K562 (cell line): Measurements from ENCODE around the gene RNF144A. TPM values are rescaled to one million over a fixed set of nuclear protein-coding genes. Genes with fewer than 3 reads are reported as not detected.

ENCODE experiments used
- ARNT ChIP-seq, 2 experiments: fragments of 450-650 bp; IDR thresholded peaks; 2 replicates each; pipeline ENCODE4 v1.6.1; 2016; ENCODE audit warnings: mild to moderate bottlenecking in 1 of 2
- CBX8 ChIP-seq: fragments of 200-600 bp; sonication (generic); IDR thresholded peaks from 2 replicates; pipeline ENCODE4 v1.6.1; 2012; ENCODE audit warnings: borderline replicate concordance, mixed run types, low read depth, mild to moderate bottlenecking, moderate library complexity, mixed read lengths, low read length, control low read depth, inconsistent platforms; ENCODE audit not compliant: poor library complexity, severe bottlenecking; ENCODE audit errors: extremely low read depth
- MEIS2 ChIP-seq: fragments of 450-650 bp; IDR thresholded peaks from 2 replicates; pipeline ENCODE4 v1.6.1; 2014; ENCODE audit warnings: mild to moderate bottlenecking; ENCODE audit not compliant: partially characterized antibody
- NR2C2 ChIP-seq, 2 experiments: fragments of 200-800 bp in 1 of 2; sonication (Bioruptor generic) in 1 of 2; sonication (generic) in 1 of 2; formaldehyde crosslinking in 1 of 2; IDR thresholded peaks; 2 replicates each; pipeline versions ENCODE4 v1.6.1 to v1.8.0; 2016 to 2022; ENCODE audit warnings: mild to moderate bottlenecking in 1 of 2, missing compliant biosample characterization in 1 of 2, missing genetic modification characterization in 1 of 2, missing genetic modification reagents in 1 of 2
- POLR2AphosphoS2 ChIP-seq: IDR thresholded peaks from 2 replicates; pipeline ENCODE4 v1.6.1; 2012; ENCODE audit warnings: low read length, improper control_type of control experiment
- PREB ChIP-seq: sonication (generic); formaldehyde crosslinking; IDR thresholded peaks from 2 replicates; pipeline ENCODE4 v1.8.1; 2023; ENCODE audit warnings: mild to moderate bottlenecking, missing genetic modification reagents
- PURB ChIP-seq: sonication (generic); formaldehyde crosslinking; IDR thresholded peaks from 2 replicates; pipeline ENCODE4 v1.9.0; 2021; ENCODE audit warnings: low read depth, mild to moderate bottlenecking, missing genetic modification reagents
- ZBTB40 ChIP-seq, 2 experiments: fragments of 450-650 bp in 1 of 2; sonication (generic) in 1 of 2; formaldehyde crosslinking in 1 of 2; IDR thresholded peaks; 2 replicates each; pipeline versions ENCODE4 v1.7.1 to v1.9.0; 2016 to 2022; ENCODE audit warnings: inconsistent platforms in 1 of 2, mild to moderate bottlenecking in 1 of 2, missing genetic modification reagents in 1 of 2
- ZNF436 ChIP-seq: fragments of 250-450, 450-650 bp; sonication (Bioruptor Pico); formaldehyde crosslinking; IDR thresholded peaks from 2 replicates; pipeline ENCODE4 v1.7.0; 2020; ENCODE audit warnings: mild to moderate bottlenecking
- ZNF586 ChIP-seq: fragments of 450-650 bp; formaldehyde crosslinking; conservative IDR thresholded peaks from 2 replicates; pipeline ENCODE4 v1.4.0; 2020; ENCODE audit warnings: mild to moderate bottlenecking, moderate library complexity
- polyA plus RNA-seq, 8 experiments: library from polyadenylated mRNA; depleted of rRNA in 4 of 8; stranded (reverse) in 5 of 8; unstranded in 3 of 8; fragments of >200 nt; fragmentation: Nextera tagmentation in 2 of 8; fragmentation: Illumina TruSeq in 1 of 8; extraction: Ambion mirVana in 2 of 8; extraction: Trizol in 1 of 8; gene quantifications; 2 replicates each; pipeline versions ENCODE4 v1.2.1 to v1.2.3, GENCODE V29; 2011 to 2014; ENCODE audit warnings: inconsistent platforms in 1 of 8, missing spikeins in 1 of 8
- total RNA-seq, 7 experiments: library from RNA; depleted of rRNA in 6 of 7; stranded (reverse); fragments of >200 nt in 6 of 7; fragmentation: Illumina TruSeq in 2 of 7; extraction: Trizol in 2 of 7; gene quantifications; 2 replicates each; pipeline versions ENCODE4 v1.2.1 to v1.2.3, GENCODE V29; 2011 to 2021; ENCODE audit warnings: low replicate concordance in 1 of 7
- TF ChIP-seq, protein P1 (sequence below): fragments of 250-450 bp; sonication (Bioruptor Pico); IDR thresholded peaks from 2 replicates; pipeline ENCODE4 v1.5.1; 2021; ENCODE audit warnings: mild to moderate bottlenecking

Gene RNF144A
- total and polyA plus RNA-seq, 9 of the 15 experiments (the other 6 are each of a cell fraction or from before 2014, with no cell fraction given): 0.96 to 11.3 (median 6.2) TPM

DNA sequence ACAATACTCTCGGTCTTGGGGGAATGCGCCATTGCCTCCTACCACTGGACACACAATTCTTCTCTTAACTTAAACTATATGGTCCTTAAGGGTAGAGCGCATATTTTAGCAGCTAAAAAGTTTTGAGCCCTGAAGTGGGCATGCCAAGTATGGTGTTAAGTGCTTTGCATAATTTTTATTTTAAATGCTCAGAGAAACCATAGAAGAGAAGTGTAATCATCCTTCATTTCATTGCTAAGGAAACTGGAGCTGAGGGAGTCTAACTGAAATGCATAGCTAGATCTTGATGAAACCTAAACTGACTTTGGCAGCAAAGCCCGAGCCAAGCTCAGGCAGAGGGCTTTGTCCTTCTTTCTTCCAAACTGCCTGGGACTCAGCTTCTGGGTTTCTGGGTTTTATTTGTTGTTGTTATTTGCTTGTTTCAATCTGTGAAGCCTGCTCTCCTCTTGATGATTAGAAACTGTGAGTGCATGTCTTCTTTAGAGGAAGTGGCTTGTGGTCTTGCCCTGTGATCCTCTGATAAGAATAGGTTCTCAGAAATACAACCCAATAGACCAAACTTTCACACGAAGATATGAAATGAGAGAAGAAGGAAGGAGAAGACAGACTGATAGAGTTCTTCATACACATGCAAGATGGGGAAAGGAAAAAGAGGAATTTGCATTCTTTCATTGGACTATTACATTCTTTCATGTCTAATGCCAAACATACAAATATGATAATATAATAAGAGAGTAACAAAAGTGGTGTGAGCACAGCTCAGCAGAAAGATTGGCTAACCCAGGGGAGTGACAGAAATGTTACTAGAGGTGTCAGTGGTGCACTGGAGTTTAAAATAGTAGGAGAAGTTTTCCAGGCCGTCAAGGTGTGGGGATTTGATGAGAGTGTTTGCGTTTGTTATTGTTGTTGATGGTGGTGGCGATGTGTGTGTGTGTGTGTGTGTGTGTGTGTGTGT lies 7.5 kb upstream of the RNF144A start (continued):
- TF ChIP-seq ZBTB40 (IDR thresholded peaks at IDR 0.05) (peak; percentile 56; the same call in 1 of the 2 replicates), ZBTB40 (CRISPR knock-in tag; IDR thresholded peaks at IDR 0.05) (no peak), MEIS2 (peak; percentile 79), ARNT (IDR thresholded peaks at IDR 0.05) (peak in 1 of 2 experiments; percentile 85; a peak in 1 of 4 replicates), ZNF436 (CRISPR knock-in tag) (no peak), ZNF586 (no peak), POLR2AphosphoS2 (no peak), PREB (CRISPR knock-in tag) (no peak), CBX8 (no peak), PURB (CRISPR knock-in tag) (no peak), NR2C2 (CRISPR knock-in tag; IDR thresholded peaks at IDR 0.05) (no peak), NR2C2 (tag; IDR thresholded peaks at IDR 0.05) (no peak)
- TF ChIP-seq, protein P1, sequence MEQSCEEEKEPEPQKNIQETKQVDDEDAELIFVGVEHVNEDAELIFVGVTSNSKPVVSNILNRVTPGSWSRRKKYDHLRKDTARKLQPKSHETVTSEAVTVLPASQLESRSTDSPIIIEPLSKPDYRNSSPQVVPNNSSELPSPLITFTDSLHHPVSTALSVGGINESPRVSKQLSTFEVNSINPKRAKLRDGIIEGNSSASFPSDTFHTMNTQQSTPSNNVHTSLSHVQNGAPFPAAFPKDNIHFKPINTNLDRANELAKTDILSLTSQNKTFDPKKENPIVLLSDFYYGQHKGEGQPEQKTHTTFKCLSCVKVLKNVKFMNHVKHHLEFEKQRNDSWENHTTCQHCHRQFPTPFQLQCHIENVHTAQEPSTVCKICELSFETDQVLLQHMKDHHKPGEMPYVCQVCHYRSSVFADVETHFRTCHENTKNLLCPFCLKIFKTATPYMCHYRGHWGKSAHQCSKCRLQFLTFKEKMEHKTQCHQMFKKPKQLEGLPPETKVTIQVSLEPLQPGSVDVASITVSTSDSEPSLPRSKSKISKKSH (CRISPR knock-in tag): no peak
